C4-2B (cell line): ENCODE results near the gene TCF19.
A peak's percentile ranks its signal among the peaks of the same experiment; 100 is the strongest.

Experiments used
- H3K27ac ChIP-seq: fragments of 450-650 bp; 2 replicates; pipeline ENCODE4 v1.5.1; 2017
- CTCF ChIP-seq: fragments of 450-650 bp; conservative IDR thresholded peaks from 2 replicates; pipeline ENCODE4 v1.5.1; 2017; ENCODE audit warnings: mild to moderate bottlenecking
- ZFX ChIP-seq: fragments of 450-650 bp; IDR thresholded peaks from 2 replicates; pipeline ENCODE4 v1.6.1; 2017

TCF19 gene

GRCh38 chr6:31142361-31142761 lies 16.0 kb upstream of the TCF19 start:
- H3K27ac ChIP-seq, result no peak overlapping the region
- TF ChIP-seq CTCF (no peak), ZFX (no peak)

GRCh38 chr6:31143148-31143547 lies 15.2 kb upstream of the TCF19 start:
- H3K27ac ChIP-seq, result no peak overlapping the region
- TF ChIP-seq ZFX, result no peak
- no peak for TF ChIP-seq CTCF

GRCh38 chr6:31144296-31144969 lies 14.0 kb upstream of the TCF19 start:
- no peak for TF ChIP-seq ZFX
- peak overlapping the region; percentile 31 for H3K27ac ChIP-seq

GRCh38 chr6:31144970-31145340 lies 13.4 kb upstream of the TCF19 start:
- TF ChIP-seq CTCF, result no peak
- no peak for TF ChIP-seq ZFX
- peak overlapping the region; percentile 31 for H3K27ac ChIP-seq

- H3K27ac ChIP-seq, result peak overlapping the region; percentile 31; the same call in 1 of the 2 replicates
- no peak for TF ChIP-seq ZFX
- no peak for TF ChIP-seq CTCF
These were observed 13.0 kb upstream of the TCF19 start for GRCh38 chr6:31145386-31145785.

- TF ChIP-seq ZFX (no peak), CTCF (no peak)
These were observed 8.5 kb upstream of the TCF19 start for GRCh38 chr6:31149827-31150447.

GRCh38 chr6:31152781-31153180 lies 5.6 kb upstream of the TCF19 start:
- TF ChIP-seq CTCF (no peak), ZFX (no peak)
- H3K27ac ChIP-seq, result no peak overlapping the region

More at GRCh38 chr6:31149827-31150447, 8.5 kb upstream of the TCF19 start:
- peak overlapping the region; percentile 13; the same call in 1 of the 2 replicates for H3K27ac ChIP-seq

- TF ChIP-seq CTCF (no peak), ZFX (no peak)
- H3K27ac ChIP-seq, result no peak overlapping the region
These were observed 4.0 kb upstream of the TCF19 start for GRCh38 chr6:31154436-31154835.
